Measurements from ENCODE around the gene CD22.

GRCh38 chr19:35351411-35352176 lies 22.6 kb downstream of the CD22 start:
- TF ChIP-seq CTCF (IDR thresholded peaks at IDR 0.05) (no peak), EP300 (IDR thresholded peaks at IDR 0.05) (no peak), POLR2A (IDR thresholded peaks at IDR 0.05) (no peak)

Data from sigmoid colon (tissue), 4 donors.